D721Med (cell line): ENCODE data around the gene HDDC3.

Experiments
- DNase-seq: peaks from one replicate; pipeline ENCODE4 v3.0.0; 2011; ENCODE audit warnings: low spot score; ENCODE audit not compliant: insufficient read length
- FAIRE-seq: peaks from 2 replicates; lab custom pipeline; 2011; peaks lifted over from hg19 to GRCh38; lab: Jason Lieb, UNC
- TF ChIP-seq, protein P1 (sequence below): IDR thresholded peaks from 2 replicates; pipeline ENCODE4 v1.5.1; 2012; ENCODE audit warnings: mild to moderate bottlenecking, control low read depth; ENCODE audit not compliant: insufficient read depth; ENCODE audit errors: missing control alignments

HDDC3 gene

GRCh38 chr15:90934949-90935751, 2.8 kb upstream of the HDDC3 start, which contains the start of gene UNC45A:
Gene UNC45A, plus strand, starts transcription at chr15:90935285. Its CDS starts 40 bp downstream, at chr15:90935325.
- TF ChIP-seq, protein P1, sequence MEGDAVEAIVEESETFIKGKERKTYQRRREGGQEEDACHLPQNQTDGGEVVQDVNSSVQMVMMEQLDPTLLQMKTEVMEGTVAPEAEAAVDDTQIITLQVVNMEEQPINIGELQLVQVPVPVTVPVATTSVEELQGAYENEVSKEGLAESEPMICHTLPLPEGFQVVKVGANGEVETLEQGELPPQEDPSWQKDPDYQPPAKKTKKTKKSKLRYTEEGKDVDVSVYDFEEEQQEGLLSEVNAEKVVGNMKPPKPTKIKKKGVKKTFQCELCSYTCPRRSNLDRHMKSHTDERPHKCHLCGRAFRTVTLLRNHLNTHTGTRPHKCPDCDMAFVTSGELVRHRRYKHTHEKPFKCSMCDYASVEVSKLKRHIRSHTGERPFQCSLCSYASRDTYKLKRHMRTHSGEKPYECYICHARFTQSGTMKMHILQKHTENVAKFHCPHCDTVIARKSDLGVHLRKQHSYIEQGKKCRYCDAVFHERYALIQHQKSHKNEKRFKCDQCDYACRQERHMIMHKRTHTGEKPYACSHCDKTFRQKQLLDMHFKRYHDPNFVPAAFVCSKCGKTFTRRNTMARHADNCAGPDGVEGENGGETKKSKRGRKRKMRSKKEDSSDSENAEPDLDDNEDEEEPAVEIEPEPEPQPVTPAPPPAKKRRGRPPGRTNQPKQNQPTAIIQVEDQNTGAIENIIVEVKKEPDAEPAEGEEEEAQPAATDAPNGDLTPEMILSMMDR: no peak
- DNase-seq (peak; percentile 98), FAIRE-seq (no peak)

- DNase-seq: peak; percentile 81
- TF ChIP-seq, protein P1: peak; percentile 93
- FAIRE-seq: no peak
Observed at GRCh38 chr15:90934256-90934948, 2.1 kb upstream of the HDDC3 start.

- FAIRE-seq: no peak
- TF ChIP-seq, protein P1: no peak
Observed at GRCh38 chr15:90933301-90933700, 952 bp upstream of the HDDC3 start.

DNA sequence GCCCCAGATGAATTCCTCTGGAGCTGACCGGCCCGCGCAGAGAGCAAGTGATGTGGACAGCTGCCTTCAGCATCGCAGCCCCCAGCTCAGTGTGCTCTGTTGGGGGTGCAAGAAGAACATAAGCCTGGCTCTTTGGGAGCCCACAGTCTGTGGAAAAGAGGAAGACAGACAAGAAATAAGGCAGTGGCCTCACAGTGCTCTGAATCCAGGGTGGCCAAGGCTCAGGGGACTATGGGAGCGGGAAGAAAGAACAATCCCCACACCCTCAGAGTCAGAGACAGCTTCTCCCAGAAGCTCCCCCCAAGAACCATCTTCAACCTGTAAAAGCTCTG, 277 bp upstream of the HDDC3 start:
- TF ChIP-seq, protein P1: no peak
- no peak for FAIRE-seq
- no peak for DNase-seq

More at GRCh38 chr15:90933301-90933700, 952 bp upstream of the HDDC3 start:
- no peak for DNase-seq

DNA sequence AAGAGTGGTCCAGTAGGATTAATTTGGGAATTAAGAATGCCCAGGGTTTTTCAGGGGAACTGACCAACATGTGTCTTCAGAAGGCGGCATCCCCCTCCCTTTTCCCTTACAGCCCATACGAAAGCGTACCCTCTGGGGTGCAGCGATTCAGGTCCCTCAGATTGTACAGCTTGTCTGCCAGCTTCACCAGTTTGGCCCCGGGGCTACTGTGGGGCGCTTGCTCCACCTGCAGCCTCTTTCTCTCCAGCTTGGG, 848 bp downstream of the HDDC3 start:
- DNase-seq (no peak), FAIRE-seq (no peak)
- TF ChIP-seq, protein P1: no peak

- FAIRE-seq: no peak
- TF ChIP-seq, protein P1: no peak
- no peak for DNase-seq
Observed at GRCh38 chr15:90930861-90931574, 1.3 kb downstream of the HDDC3 start.
